ACC112 (cell line): ENCODE data around the gene LRTM1.

Source experiments
- H2AFZ ChIP-seq: fragments of 200-600 bp; sonication (generic); one replicate; pipeline ENCODE4 v1.6.0; 2017; ENCODE audit warnings: antibody characterized with exemption, low read length; ENCODE audit not compliant: unreplicated experiment
- H3K27ac ChIP-seq: fragments of 200-600 bp; sonication (generic); 2 replicates; pipeline ENCODE4 v1.5.1; 2014; ENCODE audit warnings: low read depth, mild to moderate bottlenecking, antibody characterized with exemption, low read length, moderate library complexity
- H3K27me3 ChIP-seq: fragments of 200-600 bp; sonication (generic); 2 replicates; pipeline ENCODE4 v1.6.1; 2014; ENCODE audit warnings: mild to moderate bottlenecking, antibody characterized with exemption, low read length, moderate library complexity, mixed read lengths; ENCODE audit not compliant: insufficient read depth
- H3K36me3 ChIP-seq: fragments of 200-600 bp; sonication (generic); 2 replicates; pipeline ENCODE4 v1.6.1; 2016; ENCODE audit warnings: mild to moderate bottlenecking, antibody characterized with exemption, low read length, moderate library complexity, mixed read lengths; ENCODE audit not compliant: insufficient read depth
- H3K4me1 ChIP-seq: fragments of 200-600 bp; sonication (generic); one replicate; pipeline ENCODE4 v1.6.1; 2016; ENCODE audit warnings: low read length, mixed read lengths; ENCODE audit not compliant: insufficient read depth, unreplicated experiment, control insufficient read depth
- H3K4me3 ChIP-seq: fragments of 200-600 bp; sonication (generic); 2 replicates; pipeline ENCODE4 v1.5.1; 2014; ENCODE audit warnings: mild to moderate bottlenecking, low read depth, low read length
- H3K79me2 ChIP-seq: fragments of 200-600 bp; sonication (generic); one replicate; pipeline ENCODE4 v1.6.0; 2016; ENCODE audit warnings: low read length; ENCODE audit not compliant: control insufficient read depth, unreplicated experiment, insufficient read depth

LRTM1 gene

DNA sequence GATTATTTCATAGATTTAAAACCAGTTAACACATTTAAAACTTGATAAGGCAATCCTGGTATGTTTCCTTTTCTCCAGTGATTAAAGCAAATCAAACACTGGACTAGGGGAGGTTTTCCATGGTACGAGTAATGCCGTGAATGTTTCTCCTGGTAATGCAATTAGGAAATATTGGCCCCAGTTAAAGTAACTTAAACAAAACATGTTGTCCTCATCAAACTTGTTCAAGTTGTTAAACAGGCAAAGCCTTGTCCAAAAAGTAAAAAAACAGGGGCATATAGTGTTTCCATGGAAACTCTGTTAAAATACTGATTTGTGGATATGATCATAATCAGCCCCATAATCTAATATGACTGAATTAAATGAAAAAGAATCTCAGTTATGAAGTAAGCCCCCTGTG lies 13.1 kb upstream of the LRTM1 start:
- Histone ChIP-seq H3K4me1 (no peaks in the 10 kb centered on the region), H3K27me3 (peaks cover 8% of the 10 kb centered on the region; the same call in 1 of the 2 replicates), H3K4me3 (no peak overlapping the region), H2AFZ (no peak overlapping the region), H3K27ac (no peak overlapping the region), H3K36me3 (no peaks in the 10 kb centered on the region), H3K79me2 (no peaks in the 10 kb centered on the region)

DNA sequence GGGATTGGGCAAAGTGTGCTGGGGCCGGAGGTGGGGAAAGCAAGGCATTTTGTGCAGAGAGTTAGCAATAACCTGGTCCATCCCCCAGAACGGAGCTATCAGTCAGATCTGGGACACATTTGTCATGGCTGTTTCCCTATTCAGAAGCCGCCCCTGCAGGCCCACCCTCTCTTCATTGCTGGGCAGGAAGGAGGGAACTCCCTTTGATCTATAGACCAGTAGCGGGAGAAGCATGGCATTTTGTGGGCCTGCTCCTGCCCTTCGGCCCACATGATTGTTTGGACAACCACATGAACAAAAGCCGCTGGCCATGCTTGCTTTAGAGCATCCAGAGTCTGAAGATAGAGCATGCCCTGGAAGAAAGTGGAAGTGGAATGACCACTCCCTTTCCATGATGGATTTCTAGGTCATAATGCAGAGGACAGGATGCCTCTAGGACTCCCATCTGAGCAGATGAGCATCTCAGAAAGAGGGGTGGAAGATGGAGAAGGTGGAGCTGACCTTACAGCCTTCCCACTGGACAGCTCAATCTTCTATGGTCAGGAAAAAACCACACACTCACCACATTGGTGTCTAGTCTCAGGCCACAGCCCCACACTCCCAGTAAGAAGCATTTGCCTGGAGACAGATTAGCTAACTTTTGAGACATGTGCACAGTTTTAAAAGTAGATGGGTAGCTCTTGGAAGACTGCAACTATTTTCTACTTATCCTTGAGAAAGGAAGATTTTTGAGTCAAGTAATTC lies 11.9 kb upstream of the LRTM1 start:
- peaks cover 8% of the 10 kb centered on the region; the same call in 1 of the 2 replicates for H3K27me3 ChIP-seq
- no peaks in the 10 kb centered on the region for H3K36me3 ChIP-seq
- H3K27ac ChIP-seq, result no peak overlapping the region
- no peak overlapping the region for H2AFZ ChIP-seq
- no peak overlapping the region for H3K4me3 ChIP-seq
- no peaks in the 10 kb centered on the region for H3K79me2 ChIP-seq
- no peaks in the 10 kb centered on the region for H3K4me1 ChIP-seq

DNA sequence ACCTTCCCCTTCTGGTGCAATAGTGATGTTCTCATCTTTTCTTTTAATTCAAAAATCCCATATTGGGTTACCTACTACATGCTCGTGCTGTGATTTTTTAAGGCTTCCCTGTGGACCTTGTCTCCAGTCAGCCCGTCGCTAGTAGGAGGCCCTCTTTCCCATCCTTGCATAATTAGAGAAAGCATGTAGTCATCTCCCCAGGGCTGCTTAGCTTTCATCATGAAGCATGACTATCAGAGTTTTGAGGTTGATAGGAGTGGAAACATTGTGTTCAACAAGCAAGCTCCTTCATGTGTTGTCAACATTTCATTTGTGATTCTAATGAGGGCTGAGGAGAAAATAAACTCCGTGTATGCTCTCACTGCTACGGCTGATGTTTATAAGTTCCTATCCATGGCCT lies 8.7 kb upstream of the LRTM1 start:
- Histone ChIP-seq H3K27ac (no peak overlapping the region), H3K79me2 (no peaks in the 10 kb centered on the region), H3K27me3 (peaks cover 8% of the 10 kb centered on the region; the same call in 1 of the 2 replicates), H3K36me3 (no peaks in the 10 kb centered on the region), H3K4me1 (no peaks in the 10 kb centered on the region), H3K4me3 (no peak overlapping the region), H2AFZ (no peak overlapping the region)

DNA sequence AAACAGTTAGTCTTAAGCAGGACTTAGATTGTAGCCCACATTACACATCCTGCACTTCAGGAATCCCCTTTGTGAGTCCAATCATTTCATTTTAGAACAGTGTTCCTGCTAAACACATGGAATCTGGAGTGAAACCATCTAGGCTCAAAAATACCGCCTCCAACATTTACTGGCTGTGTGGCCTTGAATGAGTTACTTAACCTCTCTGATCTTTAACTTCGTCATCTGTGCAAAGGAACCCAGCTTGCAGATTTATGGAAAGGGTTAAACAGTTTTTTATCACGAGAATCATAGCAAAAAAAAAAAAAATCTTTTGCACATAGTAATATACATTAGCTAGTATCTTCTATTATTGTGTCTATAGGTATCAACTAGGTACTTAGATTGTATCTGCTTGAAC lies 8.0 kb upstream of the LRTM1 start:
- Histone ChIP-seq H3K79me2 (no peaks in the 10 kb centered on the region), H3K4me1 (no peaks in the 10 kb centered on the region), H3K4me3 (no peak overlapping the region), H3K36me3 (no peaks in the 10 kb centered on the region), H3K27ac (no peak overlapping the region), H2AFZ (no peak overlapping the region), H3K27me3 (peaks cover 5% of the 10 kb centered on the region; the same call in 1 of the 2 replicates)

DNA sequence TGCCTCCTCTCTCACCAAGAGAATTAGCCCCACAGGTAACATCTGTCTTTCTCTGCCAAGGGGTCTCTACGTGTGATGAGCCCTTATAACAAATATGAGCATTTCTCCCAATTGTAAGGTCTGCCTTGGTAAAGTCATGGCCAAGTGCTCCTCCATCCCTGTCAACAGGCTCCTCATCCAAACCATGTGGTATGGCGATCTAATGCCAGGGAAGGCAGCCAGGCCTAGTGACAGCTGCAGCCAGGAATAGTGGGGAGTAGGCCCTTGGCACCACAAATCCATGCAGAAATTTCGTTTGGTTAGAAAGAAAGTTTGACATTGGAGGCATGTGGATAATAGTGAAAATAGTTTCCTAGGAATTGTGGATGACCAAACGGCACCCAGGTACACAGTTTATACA lies 4.7 kb upstream of the LRTM1 start:
- H2AFZ ChIP-seq, result no peak overlapping the region
- H3K27ac ChIP-seq, result no peak overlapping the region
- H3K27me3 ChIP-seq, result no peaks in the 10 kb centered on the region
- H3K36me3 ChIP-seq, result no peaks in the 10 kb centered on the region
- no peak overlapping the region for H3K4me3 ChIP-seq
- no peaks in the 10 kb centered on the region for H3K79me2 ChIP-seq
- no peaks in the 10 kb centered on the region for H3K4me1 ChIP-seq

DNA sequence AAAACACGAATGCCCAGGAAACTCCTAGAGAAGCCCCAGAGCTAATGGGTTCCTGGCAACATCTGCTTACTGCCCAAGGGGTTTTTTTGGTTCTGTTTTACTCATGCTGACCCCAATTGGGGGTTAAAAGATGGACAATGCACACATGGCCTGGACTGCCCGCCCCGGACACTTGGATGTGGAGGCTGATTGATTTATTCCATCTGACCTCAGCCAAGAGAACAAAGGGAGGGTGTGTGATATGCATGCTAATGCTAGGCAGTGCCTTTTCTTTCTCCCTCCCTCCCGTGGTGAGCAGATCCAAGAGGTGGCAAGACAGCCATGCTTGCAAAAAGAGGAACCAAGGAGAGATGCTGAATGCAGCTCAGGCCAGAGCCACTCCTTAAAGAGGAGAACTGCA lies 3.3 kb upstream of the LRTM1 start:
- Histone ChIP-seq H3K4me3 (no peak overlapping the region), H3K36me3 (no peaks in the 10 kb centered on the region), H3K27me3 (no peaks in the 10 kb centered on the region), H3K27ac (no peak overlapping the region), H3K79me2 (no peaks in the 10 kb centered on the region), H2AFZ (no peak overlapping the region), H3K4me1 (no peaks in the 10 kb centered on the region)

DNA sequence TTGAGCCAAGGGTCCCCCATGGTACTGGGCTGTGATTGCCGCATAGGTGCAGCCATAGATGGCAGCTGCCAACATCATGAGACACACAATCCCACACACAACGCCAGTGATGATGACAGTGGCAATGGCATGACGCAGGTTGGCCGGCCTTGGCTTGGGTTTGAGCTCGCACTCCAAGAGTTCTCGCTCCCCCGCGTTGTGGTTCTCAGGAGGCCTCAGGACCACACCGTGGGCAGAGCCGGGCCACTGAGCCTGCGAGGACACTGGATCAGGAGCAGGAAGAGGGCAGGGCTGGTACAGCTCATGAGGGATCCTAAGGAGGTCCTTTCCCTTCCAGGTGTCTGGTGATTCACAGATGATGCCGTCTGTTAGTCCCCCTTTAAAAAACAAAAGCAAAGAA lies 9.3 kb downstream of the LRTM1 start:
- Histone ChIP-seq H3K4me1 (no peaks in the 10 kb centered on the region), H3K27ac (no peak overlapping the region), H3K27me3 (no peaks in the 10 kb centered on the region), H3K79me2 (no peaks in the 10 kb centered on the region), H3K4me3 (no peak overlapping the region), H2AFZ (no peak overlapping the region), H3K36me3 (no peaks in the 10 kb centered on the region)

DNA sequence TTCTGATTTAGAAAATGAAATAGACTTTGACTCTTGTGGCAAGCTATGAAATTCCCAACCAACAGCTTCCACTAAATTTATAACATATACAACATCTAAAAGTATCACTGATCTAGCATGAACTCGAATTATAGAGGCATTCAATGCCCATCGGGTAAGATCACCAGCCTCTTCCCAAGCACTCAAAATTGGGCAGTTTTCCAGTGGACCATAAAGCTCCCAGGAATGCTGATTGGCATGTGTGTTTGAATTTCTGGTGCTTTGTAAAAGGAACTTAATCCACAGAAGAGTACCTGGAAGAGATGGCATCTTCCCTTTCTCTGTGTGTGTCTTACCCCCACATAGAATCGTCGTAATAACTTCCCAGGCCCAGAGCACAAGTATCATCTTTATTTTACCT lies 10.0 kb downstream of the LRTM1 start:
- Histone ChIP-seq H3K27me3 (no peaks in the 10 kb centered on the region), H3K36me3 (no peaks in the 10 kb centered on the region), H3K27ac (no peak overlapping the region), H3K4me1 (no peaks in the 10 kb centered on the region), H2AFZ (no peak overlapping the region), H3K4me3 (no peak overlapping the region), H3K79me2 (no peaks in the 10 kb centered on the region)

DNA sequence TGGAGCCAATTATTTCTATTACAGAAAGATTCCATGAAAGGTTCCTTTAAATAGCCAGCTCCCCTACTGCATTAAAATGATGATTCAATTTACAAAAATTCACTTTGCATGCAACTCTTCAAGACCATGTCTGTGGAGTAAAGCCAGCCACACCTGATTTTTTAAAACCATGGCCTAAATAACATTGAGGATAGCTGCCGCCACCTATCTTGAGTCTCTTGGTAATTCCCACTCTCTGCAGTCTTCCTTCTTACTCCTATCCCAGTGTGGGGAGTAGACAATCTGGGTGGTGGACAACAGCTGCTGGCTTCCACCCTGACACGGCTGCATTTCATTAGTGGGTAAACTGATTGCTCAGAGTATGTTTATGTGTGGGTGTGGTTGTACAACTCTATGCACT lies 10.7 kb downstream of the LRTM1 start:
- no peak overlapping the region for H2AFZ ChIP-seq
- no peak overlapping the region for H3K27ac ChIP-seq
- H3K4me1 ChIP-seq, result no peaks in the 10 kb centered on the region
- no peak overlapping the region for H3K4me3 ChIP-seq
- no peaks in the 10 kb centered on the region for H3K79me2 ChIP-seq
- no peaks in the 10 kb centered on the region for H3K36me3 ChIP-seq
- no peaks in the 10 kb centered on the region for H3K27me3 ChIP-seq

DNA sequence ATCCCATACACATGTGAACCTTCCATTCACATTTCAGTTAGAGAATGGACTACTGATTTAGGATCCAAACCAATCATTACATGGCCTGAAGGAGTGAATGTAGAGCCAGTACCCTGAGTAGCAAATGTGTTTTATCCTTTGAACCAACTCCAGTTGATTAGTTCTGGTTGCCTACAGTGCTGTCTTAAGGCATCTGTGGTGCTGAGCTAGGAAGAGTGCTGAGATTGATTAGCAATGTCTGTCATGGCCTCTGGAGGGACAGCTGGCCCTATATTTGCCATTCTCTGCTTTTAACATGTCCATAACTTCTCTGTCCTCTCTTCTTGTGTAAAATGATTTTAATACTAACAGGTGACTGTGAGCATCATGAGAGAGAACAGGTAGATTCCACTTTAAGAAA lies 11.1 kb downstream of the LRTM1 start:
- Histone ChIP-seq H3K4me3 (no peak overlapping the region), H3K27me3 (no peaks in the 10 kb centered on the region), H3K79me2 (no peaks in the 10 kb centered on the region), H3K36me3 (no peaks in the 10 kb centered on the region), H3K4me1 (no peaks in the 10 kb centered on the region), H3K27ac (no peak overlapping the region), H2AFZ (no peak overlapping the region)

DNA sequence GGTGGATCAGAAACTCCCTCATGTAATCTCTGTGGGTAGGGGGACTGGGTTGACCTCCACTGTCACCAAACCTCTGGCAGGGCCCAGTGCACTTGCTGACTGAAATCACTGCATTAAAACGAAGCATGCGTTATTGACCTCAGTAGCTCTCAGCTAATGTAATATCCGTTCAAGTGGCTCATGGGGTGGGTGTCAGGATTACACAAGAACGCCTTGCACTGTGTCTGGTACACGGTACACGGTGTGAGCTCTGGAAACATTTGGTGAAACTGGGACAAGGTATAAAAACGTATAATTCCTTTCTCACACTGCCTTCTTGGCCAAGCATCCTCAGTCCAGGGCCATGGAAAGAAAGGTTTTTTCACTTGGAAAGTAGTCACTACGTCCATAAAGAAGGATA lies 11.9 kb downstream of the LRTM1 start:
- H2AFZ ChIP-seq, result no peak overlapping the region
- no peaks in the 10 kb centered on the region for H3K36me3 ChIP-seq
- H3K27ac ChIP-seq, result no peak overlapping the region
- H3K79me2 ChIP-seq, result no peaks in the 10 kb centered on the region
- no peaks in the 10 kb centered on the region for H3K27me3 ChIP-seq
- no peak overlapping the region for H3K4me3 ChIP-seq
- no peaks in the 10 kb centered on the region for H3K4me1 ChIP-seq
